Measurements from ENCODE around the gene FMNL1.

The FMNL1 gene

GRCh38 chr17:45240905-45241327 lies 19.2 kb downstream of the FMNL1 start:
- Histone ChIP-seq H3K36me3 (ENCODE audit: control insufficient read depth in 1 of 2, insufficient read depth in 2 of 2, low read length in 2 of 2) (peaks cover 12 to 27% of the 10 kb centered on the region in 2 donors), H3K27ac (ENCODE audit: low read length) (no peak overlapping the region), H3K4me1 (ENCODE audit: control insufficient read depth in 1 of 2, insufficient read depth in 2 of 2, low read length in 2 of 2) (peaks cover 0 to 10% of the 10 kb centered on the region in 2 donors), H3K27me3 (ENCODE audit: low read depth, low read length) (no peaks in the 10 kb centered on the region), H3K9me3 (ENCODE audit: control insufficient read depth in 1 of 2, low read length in 2 of 2) (no peaks in the 10 kb centered on the region), H3K4me3 (ENCODE audit: low read depth in 1 of 2, low read length in 2 of 2) (no peak overlapping the region)

- peaks cover 0 to 13% of the 10 kb centered on the region in 2 donors for H3K4me1 ChIP-seq (ENCODE audit: control insufficient read depth in 1 of 2, insufficient read depth in 2 of 2, low read length in 2 of 2)
- no peaks in the 10 kb centered on the region for H3K27me3 ChIP-seq (ENCODE audit: low read depth, low read length)
- H3K36me3 ChIP-seq (ENCODE audit: control insufficient read depth in 1 of 2, insufficient read depth in 2 of 2, low read length in 2 of 2) = peaks cover 12 to 27% of the 10 kb centered on the region in 2 donors
- H3K4me3 ChIP-seq (ENCODE audit: low read depth in 1 of 2, low read length in 2 of 2) = no peak overlapping the region
- H3K9me3 ChIP-seq (ENCODE audit: control insufficient read depth in 1 of 2, low read length in 2 of 2) = no peaks in the 10 kb centered on the region
- no peak overlapping the region for H3K27ac ChIP-seq (ENCODE audit: low read length)
Measured at GRCh38 chr17:45241328-45242028, 19.8 kb downstream of the FMNL1 start.

- H3K36me3 ChIP-seq (ENCODE audit: control insufficient read depth in 1 of 2, insufficient read depth in 2 of 2, low read length in 2 of 2) = peaks cover 12 to 27% of the 10 kb centered on the region in 2 donors
- no peak overlapping the region for H3K4me3 ChIP-seq (ENCODE audit: low read depth in 1 of 2, low read length in 2 of 2)
Measured at GRCh38 chr17:45242029-45242414, 20.3 kb downstream of the FMNL1 start.

GRCh38 chr17:45243750-45244149 lies 22.1 kb downstream of the FMNL1 start:
- Histone ChIP-seq H3K9me3 (ENCODE audit: control insufficient read depth in 1 of 2, low read length in 2 of 2) (no peaks in the 10 kb centered on the region), H3K36me3 (ENCODE audit: control insufficient read depth in 1 of 2, insufficient read depth in 2 of 2, low read length in 2 of 2) (peaks cover under 1 to 24% of the 10 kb centered on the region in 2 donors), H3K27ac (ENCODE audit: low read length) (no peak overlapping the region), H3K27me3 (ENCODE audit: low read depth, low read length) (no peaks in the 10 kb centered on the region), H3K4me3 (ENCODE audit: low read depth in 1 of 2, low read length in 2 of 2) (no peak overlapping the region), H3K4me1 (ENCODE audit: control insufficient read depth in 1 of 2, insufficient read depth in 2 of 2, low read length in 2 of 2) (peaks cover 0 to 31% of the 10 kb centered on the region in 2 donors)

More at GRCh38 chr17:45242029-45242414, 20.3 kb downstream of the FMNL1 start:
- H3K27me3 ChIP-seq (ENCODE audit: low read depth, low read length) = no peaks in the 10 kb centered on the region
- no peak overlapping the region for H3K27ac ChIP-seq (ENCODE audit: low read length)
- H3K9me3 ChIP-seq (ENCODE audit: control insufficient read depth in 1 of 2, low read length in 2 of 2) = no peaks in the 10 kb centered on the region
- peaks cover 0 to 18% of the 10 kb centered on the region in 2 donors for H3K4me1 ChIP-seq (ENCODE audit: control insufficient read depth in 1 of 2, insufficient read depth in 2 of 2, low read length in 2 of 2)

- H3K9me3 ChIP-seq (ENCODE audit: control insufficient read depth in 1 of 2, low read length in 2 of 2) = no peaks in the 10 kb centered on the region
- H3K4me3 ChIP-seq (ENCODE audit: low read depth in 1 of 2, low read length in 2 of 2) = no peak overlapping the region
- H3K27ac ChIP-seq (ENCODE audit: low read length) = no peak overlapping the region
- no peaks in the 10 kb centered on the region for H3K27me3 ChIP-seq (ENCODE audit: low read depth, low read length)
- H3K4me1 ChIP-seq (ENCODE audit: control insufficient read depth in 1 of 2, insufficient read depth in 2 of 2, low read length in 2 of 2) = peaks cover 0 to 31% of the 10 kb centered on the region in 2 donors
- H3K36me3 ChIP-seq (ENCODE audit: control insufficient read depth in 1 of 2, insufficient read depth in 2 of 2, low read length in 2 of 2) = peaks cover 0 to 23% of the 10 kb centered on the region in 2 donors
Measured at GRCh38 chr17:45244725-45245656, 23.3 kb downstream of the FMNL1 start.

GRCh38 chr17:45246338-45246737 lies 24.7 kb downstream of the FMNL1 start:
- Histone ChIP-seq H3K9me3 (ENCODE audit: control insufficient read depth in 1 of 2, low read length in 2 of 2) (no peaks in the 10 kb centered on the region), H3K4me3 (ENCODE audit: low read depth in 1 of 2, low read length in 2 of 2) (no peak overlapping the region), H3K27ac (ENCODE audit: low read length) (no peak overlapping the region), H3K36me3 (ENCODE audit: control insufficient read depth in 1 of 2, insufficient read depth in 2 of 2, low read length in 2 of 2) (peaks cover 0 to 23% of the 10 kb centered on the region in 2 donors), H3K4me1 (ENCODE audit: control insufficient read depth in 1 of 2, insufficient read depth in 2 of 2, low read length in 2 of 2) (peaks cover 0 to 24% of the 10 kb centered on the region in 2 donors), H3K27me3 (ENCODE audit: low read depth, low read length) (no peaks in the 10 kb centered on the region)

GRCh38 chr17:45246861-45247428 lies 25.3 kb downstream of the FMNL1 start:
- Histone ChIP-seq H3K27me3 (ENCODE audit: low read depth, low read length) (no peaks in the 10 kb centered on the region), H3K4me1 (ENCODE audit: control insufficient read depth in 1 of 2, insufficient read depth in 2 of 2, low read length in 2 of 2) (peaks cover 0 to 21% of the 10 kb centered on the region in 2 donors), H3K36me3 (ENCODE audit: control insufficient read depth in 1 of 2, insufficient read depth in 2 of 2, low read length in 2 of 2) (peaks cover 0 to 23% of the 10 kb centered on the region in 2 donors), H3K9me3 (ENCODE audit: control insufficient read depth in 1 of 2, low read length in 2 of 2) (no peaks in the 10 kb centered on the region), H3K27ac (ENCODE audit: low read length) (no peak overlapping the region), H3K4me3 (ENCODE audit: low read depth in 1 of 2, low read length in 2 of 2) (peak overlapping the region; percentile 39 to 64)

GRCh38 chr17:45247429-45248131 lies 25.9 kb downstream of the FMNL1 start:
- no peaks in the 10 kb centered on the region for H3K9me3 ChIP-seq (ENCODE audit: control insufficient read depth in 1 of 2, low read length in 2 of 2)
- H3K27me3 ChIP-seq (ENCODE audit: low read depth, low read length) = no peaks in the 10 kb centered on the region
- peaks cover 0 to 21% of the 10 kb centered on the region in 2 donors for H3K4me1 ChIP-seq (ENCODE audit: control insufficient read depth in 1 of 2, insufficient read depth in 2 of 2, low read length in 2 of 2)
- peaks cover 0 to 23% of the 10 kb centered on the region in 2 donors for H3K36me3 ChIP-seq (ENCODE audit: control insufficient read depth in 1 of 2, insufficient read depth in 2 of 2, low read length in 2 of 2)
- peak overlapping the region; percentile 44 to 64 for H3K4me3 ChIP-seq (ENCODE audit: low read depth in 1 of 2, low read length in 2 of 2)
- no peak overlapping the region for H3K27ac ChIP-seq (ENCODE audit: low read length)

- Histone ChIP-seq H3K27ac (ENCODE audit: low read length) (peak overlapping the region; percentile 60), H3K4me1 (ENCODE audit: control insufficient read depth in 1 of 2, insufficient read depth in 2 of 2, low read length in 2 of 2) (peaks cover 0 to 21% of the 10 kb centered on the region in 2 donors), H3K27me3 (ENCODE audit: low read depth, low read length) (no peaks in the 10 kb centered on the region), H3K4me3 (ENCODE audit: low read depth in 1 of 2, low read length in 2 of 2) (peak overlapping the region; percentile 44 to 64), H3K9me3 (ENCODE audit: control insufficient read depth in 1 of 2, low read length in 2 of 2) (no peaks in the 10 kb centered on the region), H3K36me3 (ENCODE audit: control insufficient read depth in 1 of 2, insufficient read depth in 2 of 2, low read length in 2 of 2) (peaks cover 0 to 22% of the 10 kb centered on the region in 2 donors)
Measured at GRCh38 chr17:45248132-45248957, 26.7 kb downstream of the FMNL1 start.

- H3K4me3 ChIP-seq (ENCODE audit: low read depth in 1 of 2, low read length in 2 of 2) = no peak overlapping the region
- H3K9me3 ChIP-seq (ENCODE audit: control insufficient read depth in 1 of 2, low read length in 2 of 2) = no peaks in the 10 kb centered on the region
- no peak overlapping the region for H3K27ac ChIP-seq (ENCODE audit: low read length)
- H3K4me1 ChIP-seq (ENCODE audit: control insufficient read depth in 1 of 2, insufficient read depth in 2 of 2, low read length in 2 of 2) = peaks cover 0 to 14% of the 10 kb centered on the region in 2 donors
- no peaks in the 10 kb centered on the region for H3K36me3 ChIP-seq (ENCODE audit: control insufficient read depth in 1 of 2, insufficient read depth in 2 of 2, low read length in 2 of 2)
- H3K27me3 ChIP-seq (ENCODE audit: low read depth, low read length) = no peaks in the 10 kb centered on the region
Measured at GRCh38 chr17:45251931-45252330, 30.2 kb downstream of the FMNL1 start.

Data from muscle layer of duodenum (tissue), 2 donors.